ENCODE results near the gene SLC25A25. TPM values are rescaled to one million over a fixed set of nuclear protein-coding genes. Genes with fewer than 3 reads are reported as not detected.

The SLC25A25 gene
- total and polyA plus RNA-seq, 2 donors (not counting 3 experiments of a cell fraction or from before 2014, with no cell fraction given): 18.1 to 20.2 TPM

GRCh38 chr9:128127990-128128835, 60.2 kb downstream of the SLC25A25 start:
- Histone ChIP-seq H3K9me3 (replicated peaks; ENCODE audit: control insufficient read depth, insufficient read depth, low read length) (no peaks in the 10 kb centered on the region), H3K9me1 (replicated peaks; ENCODE audit: control insufficient read depth, extremely low read depth, insufficient read depth, low read length) (no peaks in the 10 kb centered on the region), H3K9ac (replicated peaks; ENCODE audit: extremely low read depth, insufficient read depth, low read length) (peak overlapping the region; percentile 91), H3K36me3 (ENCODE audit: control insufficient read depth in 2 of 2, extremely low read depth in 1 of 2, insufficient read depth in 2 of 2, low read length in 2 of 2) (peaks cover 0 to 6% of the 10 kb centered on the region in 2 experiments), H3K27ac (ENCODE audit: insufficient read depth, low read depth, low read length) (peak overlapping the region; percentile 76), H3K4me2 (ENCODE audit: insufficient read depth, low read length) (peak overlapping the region; percentile 82), H3K27me3 (ENCODE audit: control insufficient read depth in 2 of 2, insufficient read depth in 2 of 2, low read length in 2 of 2) (peaks cover 8 to 9% of the 10 kb centered on the region in 2 experiments), H3K4me1 (ENCODE audit: control insufficient read depth, extremely low read depth, insufficient read depth, low read length) (peaks cover 11% of the 10 kb centered on the region), H3K4me3 (replicated peaks in 1 of 3; ENCODE audit: insufficient read depth in 1 of 3, low read depth in 1 of 3, low read length in 3 of 3) (peak overlapping the region; percentile 83 to 92 (median 90)), H2AFZ (ENCODE audit: low read depth, low read length) (peak overlapping the region; percentile 71), H3K79me2 (ENCODE audit: control insufficient read depth, insufficient read depth, low read length) (peaks cover 11% of the 10 kb centered on the region), H4K20me1 (replicated peaks; ENCODE audit: control insufficient read depth, extremely low read depth, insufficient read depth, low read length) (no peaks in the 10 kb centered on the region)
- dilution Hi-C loops (cut with MboI; ENCODE audit: extremely low pct_ligation_motif_present, low sequenced_read_pairs) (no loop called here), intact Hi-C loops (cut with micrococcal nuclease) (loop anchor here (1.0 kb wide), 4 partner anchors 11 to 60 kb away; partner anchors contain the start of genes BBLN and SLC25A25)
- CTCF ChIA-PET: interaction anchor here (0.8 to 2.3 kb wide), 2 partner anchors 11 to 29 kb away, joined by 3 to 31 read pairs; no protein-coding TSS in a partner anchor
- POLR2A ChIA-PET: no interaction called here
- FAIRE-seq (peak; percentile 84), DNase-seq (ENCODE audit: low read depth, low spot score) (peak; percentile 84)
- BruUV-seq (replicated peaks): no TSS peak
- TF ChIP-seq EZH2 (IDR thresholded peaks at IDR 0.05; ENCODE audit: borderline replicate concordance, low read depth, low read length, severe bottlenecking): no peak
- peak; percentile 88 for TF ChIP-seq MAX (IDR thresholded peaks at IDR 0.05; ENCODE audit: insufficient read depth, insufficient read length)
- TF ChIP-seq FOS (IDR thresholded peaks at IDR 0.05; ENCODE audit: borderline replicate concordance, insufficient read depth, low read length): no peak
- peak; percentile 40 for TF ChIP-seq MYC (IDR thresholded peaks at IDR 0.05; ENCODE audit: low read depth, low read length)
- TF ChIP-seq GATA2 (IDR thresholded peaks at IDR 0.05; ENCODE audit: insufficient read depth, insufficient read length, low read depth, low read length): no peak
- TF ChIP-seq POLR2AphosphoS5 (IDR thresholded peaks at IDR 0.05; ENCODE audit: insufficient read depth, low read depth, low read length): peak; percentile 48
- no peak for TF ChIP-seq CTCF (IDR thresholded peaks at IDR 0.05; ENCODE audit: extremely low read depth in 1 of 2, insufficient read depth in 1 of 2, low read depth in 1 of 2, low read length in 2 of 2)
- peak; percentile 32 for TF ChIP-seq POLR2A (IDR thresholded peaks at IDR 0.05; ENCODE audit: low read depth, low read length)
- no peak for TF ChIP-seq JUN (IDR thresholded peaks at IDR 0.05; ENCODE audit: borderline replicate concordance, insufficient read depth, insufficient read length, low read depth)

Data from endothelial cell of umbilical vein (primary cell).